ENCODE results near the gene VPS13A. TPM values are rescaled to one million over a fixed set of nuclear protein-coding genes. Genes with fewer than 3 reads are reported as not detected.
"Not testable (repeated sequence)": the region's sequence is repeated elsewhere in the genome, so short reads cannot be mapped to it uniquely, and the experiment has no call there.

The VPS13A gene
- total RNA-seq, 4 donors from 2014 or later, result 24.6 to 31.0 (median 27.6) TPM

DNA sequence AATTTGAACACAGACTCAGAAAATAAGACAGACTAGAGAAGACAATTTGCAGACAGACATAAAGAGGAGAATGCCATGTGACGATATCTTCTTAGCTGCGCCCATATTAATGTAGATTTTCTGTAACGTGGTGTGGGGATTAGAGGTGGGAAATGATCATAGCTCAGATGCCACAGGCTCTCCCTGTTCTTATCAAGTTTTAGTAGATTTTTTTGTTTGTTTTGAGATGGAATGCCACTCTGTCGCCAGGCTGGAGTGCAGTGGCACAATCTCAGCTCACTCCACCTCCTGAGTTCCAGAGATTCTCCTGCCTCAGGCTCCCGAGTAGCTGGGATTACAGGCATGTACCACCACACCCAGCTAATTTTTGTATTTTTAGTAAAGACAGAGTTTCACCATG, 59.4 kb downstream of the VPS13A start:
- no peaks in the 10 kb centered on the region for H3K9me3 ChIP-seq
- H3K4me3 ChIP-seq, result no peak overlapping the region
- H3K27me3 ChIP-seq, result no peaks in the 10 kb centered on the region
- no peak overlapping the region for H3K27ac ChIP-seq
- H3K4me1 ChIP-seq, result no peaks in the 10 kb centered on the region
- peaks cover 0 to 31% (median 0%) of the 10 kb centered on the region in 3 donors for H3K36me3 ChIP-seq
- no peak for DNase-seq (ENCODE audit: low spot score in 2 of 2)
- WGBS, 2 donors, result 86 to 89% methylated on average over 5 of the region's 5 CpGs
- TF ChIP-seq POLR2A (IDR thresholded peaks at IDR 0.05), result no peak

DNA sequence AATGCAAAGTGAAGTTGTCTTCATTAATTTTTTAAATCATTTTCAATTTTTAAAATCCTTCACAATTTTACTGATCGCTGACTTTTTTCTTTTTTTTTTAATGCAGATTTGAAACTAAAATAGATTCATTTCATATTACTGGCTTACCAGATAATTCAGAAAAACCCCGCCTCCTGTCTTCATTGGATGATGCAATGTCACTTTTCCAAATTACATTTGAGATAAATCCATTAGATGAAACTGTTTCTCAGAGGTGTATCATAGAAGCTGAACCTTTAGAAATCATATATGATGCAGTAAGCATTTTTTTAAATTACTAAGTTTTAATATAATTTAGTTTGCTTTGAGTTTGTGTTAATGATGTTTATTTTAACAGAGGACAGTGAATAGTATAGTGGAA, 60.6 kb downstream of the VPS13A start:
- Histone ChIP-seq H3K36me3 (peaks cover 0 to 20% (median 2%) of the 10 kb centered on the region in 3 donors), H3K4me3 (no peak overlapping the region), H3K27ac (no peak overlapping the region), H3K27me3 (no peaks in the 10 kb centered on the region), H3K4me1 (no peaks in the 10 kb centered on the region), H3K9me3 (no peaks in the 10 kb centered on the region)
- DNase-seq (ENCODE audit: low spot score in 2 of 2), result no peak
- 95 to 99% methylated on average over 2 of the region's 2 CpGs for WGBS, 2 donors
- TF ChIP-seq POLR2A (IDR thresholded peaks at IDR 0.05), result no peak
- no peak for TF ChIP-seq EP300 (IDR thresholded peaks at IDR 0.05)
- TF ChIP-seq, protein P1, sequence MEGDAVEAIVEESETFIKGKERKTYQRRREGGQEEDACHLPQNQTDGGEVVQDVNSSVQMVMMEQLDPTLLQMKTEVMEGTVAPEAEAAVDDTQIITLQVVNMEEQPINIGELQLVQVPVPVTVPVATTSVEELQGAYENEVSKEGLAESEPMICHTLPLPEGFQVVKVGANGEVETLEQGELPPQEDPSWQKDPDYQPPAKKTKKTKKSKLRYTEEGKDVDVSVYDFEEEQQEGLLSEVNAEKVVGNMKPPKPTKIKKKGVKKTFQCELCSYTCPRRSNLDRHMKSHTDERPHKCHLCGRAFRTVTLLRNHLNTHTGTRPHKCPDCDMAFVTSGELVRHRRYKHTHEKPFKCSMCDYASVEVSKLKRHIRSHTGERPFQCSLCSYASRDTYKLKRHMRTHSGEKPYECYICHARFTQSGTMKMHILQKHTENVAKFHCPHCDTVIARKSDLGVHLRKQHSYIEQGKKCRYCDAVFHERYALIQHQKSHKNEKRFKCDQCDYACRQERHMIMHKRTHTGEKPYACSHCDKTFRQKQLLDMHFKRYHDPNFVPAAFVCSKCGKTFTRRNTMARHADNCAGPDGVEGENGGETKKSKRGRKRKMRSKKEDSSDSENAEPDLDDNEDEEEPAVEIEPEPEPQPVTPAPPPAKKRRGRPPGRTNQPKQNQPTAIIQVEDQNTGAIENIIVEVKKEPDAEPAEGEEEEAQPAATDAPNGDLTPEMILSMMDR (IDR thresholded peaks at IDR 0.05), result no peak

DNA sequence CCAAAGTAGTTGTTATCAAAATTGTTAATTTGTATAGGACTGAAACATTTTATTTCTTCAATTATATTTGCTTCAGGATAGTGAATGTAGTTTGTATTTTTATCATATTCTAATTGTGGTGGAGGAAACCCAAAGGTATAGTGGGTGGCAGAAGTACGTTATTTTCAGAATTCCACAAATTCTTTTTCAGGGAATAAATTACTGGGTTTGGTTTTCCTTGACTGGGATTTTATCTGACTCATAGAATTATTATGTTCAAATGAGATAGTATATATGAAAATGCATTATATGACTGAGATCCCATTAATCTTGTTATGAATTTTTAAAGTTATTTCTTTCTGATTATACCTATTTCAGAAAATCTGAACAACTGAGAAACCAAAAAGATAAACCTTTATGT, 73.7 kb downstream of the VPS13A start:
- Histone ChIP-seq H3K27ac (no peak overlapping the region), H3K27me3 (no peaks in the 10 kb centered on the region), H3K4me3 (no peak overlapping the region), H3K36me3 (peaks cover 0 to 31% (median 0%) of the 10 kb centered on the region in 3 donors), H3K9me3 (peaks cover 0 to 4% (median 0%) of the 10 kb centered on the region in 4 donors), H3K4me1 (no peaks in the 10 kb centered on the region)
- WGBS, 2 donors, result 67 to 75% methylated on average over 1 of the region's 1 CpG
- no peak for TF ChIP-seq POLR2A (IDR thresholded peaks at IDR 0.05)
- TF ChIP-seq, protein P1 (IDR thresholded peaks at IDR 0.05), result no peak
- no peak for TF ChIP-seq EP300 (IDR thresholded peaks at IDR 0.05)
- DNase-seq (ENCODE audit: low spot score in 2 of 2), result no peak

DNA sequence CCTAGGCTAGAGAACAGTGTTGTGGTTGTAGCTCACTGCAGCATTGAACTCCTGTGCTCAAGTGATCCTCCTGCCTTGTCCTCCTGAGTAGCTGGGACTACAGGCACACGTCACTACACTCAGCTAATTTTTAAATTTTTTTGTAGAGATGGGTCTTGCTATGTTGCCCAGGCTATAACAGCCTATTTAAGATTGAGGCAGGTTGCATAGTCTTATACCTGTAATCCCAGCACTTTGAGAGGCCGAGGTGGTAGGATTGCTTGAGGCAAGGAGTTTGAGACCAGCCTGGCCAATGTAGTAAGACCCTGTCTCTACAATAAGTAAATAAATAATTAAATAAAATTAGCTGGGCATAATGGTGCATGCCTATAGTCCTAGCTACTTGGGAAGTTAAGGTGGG, 79.9 kb downstream of the VPS13A start:
- Histone ChIP-seq H3K27me3 (no peaks in the 10 kb centered on the region), H3K4me3 (no peak overlapping the region), H3K9me3 (peaks cover 0 to 4% (median 0%) of the 10 kb centered on the region in 4 donors), H3K4me1 (no peaks in the 10 kb centered on the region), H3K27ac (no peak overlapping the region), H3K36me3 (peaks cover 0 to 58% (median 0%) of the 10 kb centered on the region in 3 donors)
- WGBS, 2 donors, result 98 to 100% methylated on average over 2 of the region's 2 CpGs
- no peak for DNase-seq (ENCODE audit: low spot score in 2 of 2)
- TF ChIP-seq POLR2A (IDR thresholded peaks at IDR 0.05) (no peak), EP300 (IDR thresholded peaks at IDR 0.05) (no peak)
- TF ChIP-seq, protein P1 (IDR thresholded peaks at IDR 0.05), result no peak

DNA sequence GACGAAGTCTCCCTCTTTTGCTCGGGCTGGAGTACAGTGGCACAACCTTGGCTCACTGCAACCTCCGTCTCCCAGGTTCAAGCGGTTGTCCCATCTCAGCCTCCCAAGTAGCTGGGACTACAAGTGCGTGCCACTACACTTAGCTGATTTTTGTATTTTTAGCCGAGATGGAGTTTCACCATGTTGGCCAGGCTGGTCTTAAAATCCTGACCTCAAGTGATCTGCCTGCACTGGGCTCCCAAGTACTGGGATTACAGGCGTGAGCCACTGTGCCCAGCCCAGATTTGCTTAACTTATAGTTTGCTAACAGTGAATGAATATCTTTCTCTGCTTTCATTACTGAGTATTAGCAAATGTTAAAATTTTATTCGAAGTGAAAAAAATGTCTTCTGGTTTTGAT, 84.3 kb downstream of the VPS13A start:
- DNase-seq (ENCODE audit: low spot score in 2 of 2), result no peak
- 96 to 98% methylated on average over 8 of the region's 8 CpGs for WGBS, 2 donors
- TF ChIP-seq, protein P1 (IDR thresholded peaks at IDR 0.05), result no peak
- TF ChIP-seq POLR2A (IDR thresholded peaks at IDR 0.05) (no peak), EP300 (IDR thresholded peaks at IDR 0.05) (no peak)
- H3K27ac ChIP-seq, result no peak overlapping the region
- peaks cover 0 to 38% (median 0%) of the 10 kb centered on the region in 3 donors for H3K36me3 ChIP-seq
- H3K4me1 ChIP-seq, result no peaks in the 10 kb centered on the region
- no peaks in the 10 kb centered on the region for H3K27me3 ChIP-seq
- no peaks in the 10 kb centered on the region for H3K9me3 ChIP-seq
- no peak overlapping the region for H3K4me3 ChIP-seq

DNA sequence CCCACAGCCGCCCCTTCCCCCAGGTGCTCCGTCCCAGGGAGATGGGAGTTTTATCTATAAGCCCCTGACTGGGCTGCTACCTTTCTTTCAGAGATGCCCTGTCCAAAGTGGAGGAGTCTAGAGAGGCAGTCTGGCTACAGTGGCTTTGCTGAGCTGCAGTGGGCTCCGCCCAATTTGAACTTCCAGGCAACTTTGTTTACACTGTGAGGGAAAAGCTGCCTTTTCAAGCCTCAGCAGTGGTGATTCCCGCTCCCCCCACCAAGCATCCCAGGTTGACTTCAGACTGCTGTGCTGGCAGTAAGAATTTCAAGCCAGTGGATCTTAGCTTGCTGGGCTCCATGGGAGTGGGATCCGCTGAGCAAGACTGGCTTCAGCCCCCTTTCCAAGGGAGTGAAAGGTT, 90.4 kb downstream of the VPS13A start:
- H3K9me3 ChIP-seq; H3K4me3 ChIP-seq; DNase-seq (ENCODE audit: low spot score in 2 of 2); H3K27me3 ChIP-seq; H3K4me1 ChIP-seq; H3K27ac ChIP-seq: not testable (repeated sequence)
- peaks cover 0 to 28% (median 0%) of the 10 kb centered on the region in 3 donors for H3K36me3 ChIP-seq
- WGBS, 2 donors, result 91 to 98% methylated on average over 4 to 5 of the region's 5 CpGs

Measured in tibial nerve (tissue), 4 donors.